SW 1271 (cell line): ENCODE data around the gene OR4M1.
"Not testable (repeated sequence)": the region's sequence is repeated elsewhere in the genome, so short reads cannot be mapped to it uniquely, and the experiment has no call there.

Source experiments
- DNase-seq, 2 experiments: peaks; one replicate each; lab custom pipeline; 2025; lab: John Stamatoyannopoulos, UW

The OR4M1 gene

GRCh38 chr14:19823178-19823577, 49.9 kb downstream of the OR4M1 start:
- DNase-seq, result no peak

DNA sequence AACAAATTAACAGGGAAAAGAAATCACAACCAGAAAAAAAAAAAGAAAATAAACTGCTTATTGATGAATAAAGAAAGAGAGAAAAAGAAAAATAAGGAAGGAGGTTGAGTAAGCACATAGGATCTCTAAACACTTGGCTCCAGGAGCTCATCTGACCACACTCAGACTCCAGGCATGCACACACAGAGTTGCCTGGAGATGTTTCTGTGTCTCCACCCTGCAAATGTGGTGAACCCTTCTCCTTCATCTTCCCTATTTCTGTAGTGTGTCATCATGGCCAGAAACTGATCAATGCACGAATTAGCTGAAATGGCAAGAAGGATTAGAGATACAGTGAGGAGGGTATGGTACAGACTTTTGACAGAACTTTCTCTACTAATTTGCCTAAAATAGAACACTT, 50.5 kb downstream of the OR4M1 start:
- peak; percentile 18 to 31 for DNase-seq

- not testable (repeated sequence) for DNase-seq
Measured at GRCh38 chr14:19827626-19828244, 54.4 kb downstream of the OR4M1 start.

DNA sequence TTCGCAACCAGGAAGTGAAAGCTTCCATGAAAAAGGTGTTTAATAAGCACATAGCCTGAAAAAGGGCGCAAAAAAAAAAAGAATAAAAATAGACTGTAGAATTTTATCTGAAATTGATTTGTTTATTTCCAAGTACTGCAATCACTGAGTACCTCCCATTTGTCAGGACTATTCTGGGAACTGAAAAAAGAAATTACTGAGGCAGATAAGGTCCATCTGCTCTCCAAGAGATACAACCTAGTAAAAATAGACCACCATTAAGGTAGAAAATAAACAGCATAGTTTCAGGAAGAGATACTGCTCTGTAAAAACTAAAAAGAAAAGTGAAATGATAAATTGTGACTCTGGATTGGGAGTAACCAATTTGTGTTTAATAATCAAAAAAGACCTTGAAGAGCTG, 55.0 kb downstream of the OR4M1 start:
- no peak for DNase-seq
